CD4-positive, alpha-beta T cell treated with Interleukin-6 at 100 ng/mL for 8 hours (primary cell): ENCODE results near the gene REM2.
"Not testable (repeated sequence)": the region's sequence is repeated elsewhere in the genome, so short reads cannot be mapped to it uniquely, and the experiment has no call there.

Experiments used
- DNase-seq: peaks from one replicate; pipeline ENCODE4 v3.0.0-alpha.2; 2020; ENCODE audit warnings: mixed read lengths, low spot score

The REM2 gene

GRCh38 chr14:22848351-22849164, 34.5 kb upstream of the REM2 start:
- no peak for DNase-seq

- no peak for DNase-seq
These were observed 33.7 kb upstream of the REM2 start for GRCh38 chr14:22849212-22849819.

- DNase-seq: no peak
These were observed 31.9 kb upstream of the REM2 start for GRCh38 chr14:22850944-22851764.

GRCh38 chr14:22852178-22852577, 30.8 kb upstream of the REM2 start:
- not testable (repeated sequence) for DNase-seq

- no peak for DNase-seq
These were observed 30.5 kb upstream of the REM2 start for GRCh38 chr14:22852599-22852939.

GRCh38 chr14:22852940-22853767, 29.9 kb upstream of the REM2 start:
- peak; percentile 81 for DNase-seq

GRCh38 chr14:22854296-22854695, 28.7 kb upstream of the REM2 start:
- not testable (repeated sequence) for DNase-seq

- DNase-seq: no peak
These were observed 27.9 kb upstream of the REM2 start for GRCh38 chr14:22854963-22855724.

- no peak for DNase-seq
These were observed 26.6 kb upstream of the REM2 start for GRCh38 chr14:22856428-22856827.

- not testable (repeated sequence) for DNase-seq
These were observed 22.6 kb upstream of the REM2 start for GRCh38 chr14:22860377-22860776.

- no peak for DNase-seq
These were observed 21.4 kb upstream of the REM2 start for GRCh38 chr14:22861651-22862050.

GRCh38 chr14:22864979-22865378, 18.0 kb upstream of the REM2 start:
- no peak for DNase-seq

- no peak for DNase-seq
These were observed 17.3 kb upstream of the REM2 start for GRCh38 chr14:22865424-22866405.

- no peak for DNase-seq
These were observed 16.1 kb upstream of the REM2 start for GRCh38 chr14:22866874-22867273.

GRCh38 chr14:22870811-22871223, 12.2 kb upstream of the REM2 start:
- DNase-seq: no peak

GRCh38 chr14:22871224-22872032, 11.6 kb upstream of the REM2 start, which contains the start of gene LRP10:
Gene LRP10 (plus strand): TSS chr14:22871740. CDS start chr14:22872304, 564 bp downstream.
- peak; percentile 83 for DNase-seq

- DNase-seq: peak; percentile 68
These were observed 10.8 kb upstream of the REM2 start for GRCh38 chr14:22872033-22872832.
